ENCODE measurements around the gene EVI5.

DNA sequence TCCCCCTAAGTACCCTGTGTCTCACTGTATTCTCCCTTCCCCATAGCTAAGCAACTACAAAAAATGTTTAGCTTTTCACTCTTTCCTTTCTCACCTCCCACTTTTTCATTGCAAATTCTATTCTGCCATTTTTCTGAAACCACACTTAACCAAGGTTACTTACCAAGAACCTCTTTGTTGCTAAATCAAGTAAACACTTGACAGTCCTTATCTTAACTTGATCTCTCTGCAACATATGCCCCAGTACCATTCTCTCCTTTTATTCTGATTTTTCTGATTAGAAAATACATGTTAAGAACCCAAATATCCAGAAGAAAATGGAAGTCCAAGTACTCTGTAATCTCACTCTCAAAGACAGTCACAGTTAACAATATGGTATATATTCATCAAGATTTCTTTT, 16.0 kb downstream of the EVI5 start:
- no peak for TF ChIP-seq EP300 (IDR thresholded peaks at IDR 0.05)
- TF ChIP-seq POLR2A (IDR thresholded peaks at IDR 0.05) = no peak

Measured in tibial nerve (tissue), 3 donors.